ENCODE results near the gene PDZD8. TPM values are rescaled to one million over a fixed set of nuclear protein-coding genes. Genes with fewer than 3 reads are reported as not detected.

Gene PDZD8
- total RNA-seq, 2 donors from 2014 or later = 18.4 to 29.6 TPM

- no peak for DNase-seq
- Mint-ChIP-seq H3K27ac (no peak overlapping the region), H3K36me3 (ENCODE audit: low read depth) (peaks cover 5% of the 10 kb centered on the region), H3K4me3 (no peak overlapping the region), H3K27me3 (peaks cover 74% of the 10 kb centered on the region), H3K4me1 (peaks cover 3% of the 10 kb centered on the region)
- H3K9me3 ChIP-seq (ENCODE audit: control insufficient read depth, low read length, poor library complexity, severe bottlenecking) = no peaks in the 10 kb centered on the region
- no peak for ATAC-seq
These were observed 112.8 kb downstream of the PDZD8 start for GRCh38 chr10:117262291-117262902.

- Mint-ChIP-seq H3K27ac (no peak overlapping the region), H3K27me3 (peaks cover 78% of the 10 kb centered on the region)
- no peak for ATAC-seq
These were observed 113.7 kb downstream of the PDZD8 start for GRCh38 chr10:117261501-117261900.

GRCh38 chr10:117260084-117260483 is 115.2 kb downstream of the PDZD8 start:
- Mint-ChIP-seq H3K4me1 (peaks cover 3% of the 10 kb centered on the region), H3K27ac (no peak overlapping the region), H3K36me3 (ENCODE audit: low read depth) (peaks cover 5% of the 10 kb centered on the region), H3K27me3 (peaks cover 76% of the 10 kb centered on the region), H3K4me3 (no peak overlapping the region)
- no peaks in the 10 kb centered on the region for H3K9me3 ChIP-seq (ENCODE audit: control insufficient read depth, low read length, poor library complexity, severe bottlenecking)
- ATAC-seq (no peak), DNase-seq (no peak)

More at GRCh38 chr10:117261501-117261900, 113.7 kb downstream of the PDZD8 start:
- H3K4me3 Mint-ChIP-seq = no peak overlapping the region
- peaks cover 5% of the 10 kb centered on the region for H3K36me3 Mint-ChIP-seq (ENCODE audit: low read depth)
- no peak for DNase-seq
- peaks cover 3% of the 10 kb centered on the region for H3K4me1 Mint-ChIP-seq
- H3K9me3 ChIP-seq (ENCODE audit: control insufficient read depth, low read length, poor library complexity, severe bottlenecking) = no peaks in the 10 kb centered on the region

- Mint-ChIP-seq H3K4me1 (peaks cover 3% of the 10 kb centered on the region), H3K36me3 (ENCODE audit: low read depth) (peaks cover 5% of the 10 kb centered on the region), H3K4me3 (no peak overlapping the region), H3K27ac (peak overlapping the region; percentile 32), H3K27me3 (peaks cover 74% of the 10 kb centered on the region)
- ATAC-seq (no peak), DNase-seq (no peak)
- H3K9me3 ChIP-seq (ENCODE audit: control insufficient read depth, low read length, poor library complexity, severe bottlenecking) = no peaks in the 10 kb centered on the region
These were observed 116.0 kb downstream of the PDZD8 start for GRCh38 chr10:117259279-117259678.

GRCh38 chr10:117257721-117258120 is 117.5 kb downstream of the PDZD8 start:
- Mint-ChIP-seq H3K36me3 (ENCODE audit: low read depth) (peaks cover 5% of the 10 kb centered on the region), H3K4me3 (no peak overlapping the region), H3K27ac (no peak overlapping the region), H3K27me3 (peaks cover 65% of the 10 kb centered on the region), H3K4me1 (peaks cover 3% of the 10 kb centered on the region)
- no peak for DNase-seq
- H3K9me3 ChIP-seq (ENCODE audit: control insufficient read depth, low read length, poor library complexity, severe bottlenecking) = no peaks in the 10 kb centered on the region
- no peak for ATAC-seq

- Mint-ChIP-seq H3K36me3 (ENCODE audit: low read depth) (peaks cover 5% of the 10 kb centered on the region), H3K27me3 (peaks cover 57% of the 10 kb centered on the region), H3K4me3 (no peak overlapping the region), H3K4me1 (peaks cover 3% of the 10 kb centered on the region), H3K27ac (no peak overlapping the region)
- DNase-seq = no peak
- no peaks in the 10 kb centered on the region for H3K9me3 ChIP-seq (ENCODE audit: control insufficient read depth, low read length, poor library complexity, severe bottlenecking)
- ATAC-seq = no peak
These were observed 118.3 kb downstream of the PDZD8 start for GRCh38 chr10:117256910-117257309.

GRCh38 chr10:117255835-117256460 is 119.3 kb downstream of the PDZD8 start:
- H3K9me3 ChIP-seq (ENCODE audit: control insufficient read depth, low read length, poor library complexity, severe bottlenecking) = no peaks in the 10 kb centered on the region
- H3K27ac Mint-ChIP-seq = no peak overlapping the region
- H3K4me3 Mint-ChIP-seq = no peak overlapping the region
- peaks cover 55% of the 10 kb centered on the region for H3K27me3 Mint-ChIP-seq
- ATAC-seq = no peak
- H3K4me1 Mint-ChIP-seq = peaks cover 3% of the 10 kb centered on the region
- no peak for DNase-seq
- peaks cover 5% of the 10 kb centered on the region for H3K36me3 Mint-ChIP-seq (ENCODE audit: low read depth)

- H3K27ac Mint-ChIP-seq = no peak overlapping the region
- H3K27me3 Mint-ChIP-seq = peaks cover 50% of the 10 kb centered on the region
- DNase-seq (no peak), ATAC-seq (no peak)
- peaks cover 3% of the 10 kb centered on the region for H3K4me1 Mint-ChIP-seq
- H3K9me3 ChIP-seq (ENCODE audit: control insufficient read depth, low read length, poor library complexity, severe bottlenecking) = no peaks in the 10 kb centered on the region
- H3K36me3 Mint-ChIP-seq (ENCODE audit: low read depth) = peaks cover 5% of the 10 kb centered on the region
- H3K4me3 Mint-ChIP-seq = no peak overlapping the region
These were observed 120.2 kb downstream of the PDZD8 start for GRCh38 chr10:117254774-117255735.

- H3K4me3 Mint-ChIP-seq = no peak overlapping the region
- no peak overlapping the region for H3K27ac Mint-ChIP-seq
- H3K4me1 Mint-ChIP-seq = peaks cover 3% of the 10 kb centered on the region
These were observed 120.9 kb downstream of the PDZD8 start for GRCh38 chr10:117254338-117254737.

GRCh38 chr10:117253908-117254307 is 121.3 kb downstream of the PDZD8 start:
- no peak for ATAC-seq
- no peaks in the 10 kb centered on the region for H3K4me1 Mint-ChIP-seq
- no peak overlapping the region for H3K27ac Mint-ChIP-seq
- no peak for DNase-seq
- H3K27me3 Mint-ChIP-seq = peaks cover 44% of the 10 kb centered on the region
- H3K9me3 ChIP-seq (ENCODE audit: control insufficient read depth, low read length, poor library complexity, severe bottlenecking) = no peaks in the 10 kb centered on the region
- no peak overlapping the region for H3K4me3 Mint-ChIP-seq
- H3K36me3 Mint-ChIP-seq (ENCODE audit: low read depth) = no peaks in the 10 kb centered on the region

More at GRCh38 chr10:117254338-117254737, 120.9 kb downstream of the PDZD8 start:
- no peaks in the 10 kb centered on the region for H3K9me3 ChIP-seq (ENCODE audit: control insufficient read depth, low read length, poor library complexity, severe bottlenecking)
- DNase-seq (no peak), ATAC-seq (no peak)
- Mint-ChIP-seq H3K36me3 (ENCODE audit: low read depth) (peaks cover 2% of the 10 kb centered on the region), H3K27me3 (peaks cover 44% of the 10 kb centered on the region)

GRCh38 chr10:117250411-117250810 is 124.8 kb downstream of the PDZD8 start:
- no peak for DNase-seq
- no peaks in the 10 kb centered on the region for H3K4me1 Mint-ChIP-seq
- no peak overlapping the region for H3K4me3 Mint-ChIP-seq
- H3K36me3 Mint-ChIP-seq (ENCODE audit: low read depth) = no peaks in the 10 kb centered on the region
- ATAC-seq = no peak
- no peaks in the 10 kb centered on the region for H3K9me3 ChIP-seq (ENCODE audit: control insufficient read depth, low read length, poor library complexity, severe bottlenecking)
- H3K27ac Mint-ChIP-seq = no peak overlapping the region
- peaks cover 48% of the 10 kb centered on the region for H3K27me3 Mint-ChIP-seq

GRCh38 chr10:117249493-117250093 is 125.6 kb downstream of the PDZD8 start:
- Mint-ChIP-seq H3K27ac (no peak overlapping the region), H3K4me3 (no peak overlapping the region), H3K27me3 (peaks cover 51% of the 10 kb centered on the region), H3K36me3 (ENCODE audit: low read depth) (no peaks in the 10 kb centered on the region), H3K4me1 (no peaks in the 10 kb centered on the region)
- H3K9me3 ChIP-seq (ENCODE audit: control insufficient read depth, low read length, poor library complexity, severe bottlenecking) = no peaks in the 10 kb centered on the region
- DNase-seq (no peak), ATAC-seq (no peak)

All from T-helper 17 cell (primary cell).